ENCODE measurements around the gene PPP1R9A. TPM values are rescaled to one million over a fixed set of nuclear protein-coding genes. Genes with fewer than 3 reads are reported as not detected.

Gene PPP1R9A
- total RNA-seq, 1 experiment from 2014 or later: 3.6 TPM

DNA sequence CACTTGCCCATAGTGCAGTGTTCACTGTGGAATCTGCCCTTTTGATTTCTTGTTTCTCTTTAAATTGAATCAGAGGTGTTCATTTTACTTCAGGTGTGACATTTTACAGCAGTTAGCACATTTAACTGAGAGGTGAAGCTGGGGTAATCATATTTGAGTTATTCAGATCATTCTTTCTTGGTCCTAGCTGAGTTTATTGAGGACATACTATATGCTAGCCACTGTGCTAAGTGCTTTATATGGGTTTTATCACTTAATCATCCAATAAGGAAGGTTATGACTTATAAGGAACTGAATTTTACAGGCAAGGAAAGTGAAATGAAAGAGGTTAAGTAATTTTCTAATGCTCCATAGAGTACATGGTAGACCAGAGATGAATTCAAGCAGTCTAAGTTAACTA is 337.2 kb downstream of the PPP1R9A start:
- DNase-seq (ENCODE audit: extremely low read depth, low read depth): no peak

DNA sequence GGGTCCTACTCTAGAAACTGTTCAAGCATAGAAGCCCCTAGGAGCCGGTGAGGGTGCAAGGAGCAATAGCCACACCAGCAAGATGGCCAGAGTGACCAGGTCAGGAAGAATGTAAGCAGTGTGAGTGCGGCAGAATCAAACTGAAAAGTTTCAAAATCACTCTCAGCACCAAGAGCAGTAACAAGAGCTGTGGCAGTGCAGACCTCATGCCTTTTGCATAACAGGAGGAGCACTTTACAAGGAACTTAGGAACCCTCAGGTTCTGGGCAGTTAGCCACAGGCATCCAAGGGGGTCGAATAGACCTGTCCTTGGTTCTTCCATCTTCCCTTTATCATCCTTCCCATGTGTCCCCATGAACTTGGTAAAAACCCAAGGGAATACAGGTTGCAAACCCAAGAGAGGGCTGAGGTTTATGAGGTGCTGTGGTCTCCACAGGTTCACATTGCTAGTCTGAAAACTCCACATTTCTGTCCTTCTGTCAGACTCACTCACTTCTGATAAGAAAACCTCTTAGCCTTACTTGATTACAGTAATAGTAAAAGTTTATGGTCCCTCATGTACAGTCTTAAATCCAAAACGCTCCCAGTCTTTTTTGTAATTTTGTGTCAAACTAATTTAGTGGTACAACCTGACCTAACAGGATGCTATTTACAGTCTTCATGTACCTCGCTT is 338.6 kb downstream of the PPP1R9A start:
- no peak for DNase-seq (ENCODE audit: extremely low read depth, low read depth)

DNA sequence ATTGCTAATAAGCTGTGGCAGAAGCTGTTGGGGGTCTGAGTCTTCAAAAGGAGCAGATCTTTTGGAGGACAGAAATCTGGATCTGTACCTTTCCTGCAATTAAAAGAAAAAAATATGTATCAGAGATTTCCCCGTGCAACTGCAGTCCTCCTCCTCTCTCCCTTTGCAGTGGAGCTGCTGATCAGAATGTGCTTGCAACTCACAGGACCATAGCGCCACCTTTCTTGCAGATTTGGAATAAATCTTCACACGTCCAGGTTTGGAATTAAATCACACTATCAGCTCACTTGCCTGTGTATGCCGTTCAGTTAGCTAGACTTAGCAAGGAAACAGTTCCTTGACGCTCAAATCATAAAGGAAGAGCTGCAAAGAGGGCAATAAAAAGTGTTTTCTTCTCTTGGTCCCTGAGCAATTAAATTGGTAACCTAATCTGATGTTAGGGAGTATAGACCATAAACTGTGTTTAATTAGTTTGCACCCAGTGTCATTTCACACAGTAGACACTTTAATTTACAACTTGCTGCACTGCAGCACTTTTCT is 339.5 kb downstream of the PPP1R9A start:
- peak; percentile 28 for DNase-seq (ENCODE audit: extremely low read depth, low read depth)

DNA sequence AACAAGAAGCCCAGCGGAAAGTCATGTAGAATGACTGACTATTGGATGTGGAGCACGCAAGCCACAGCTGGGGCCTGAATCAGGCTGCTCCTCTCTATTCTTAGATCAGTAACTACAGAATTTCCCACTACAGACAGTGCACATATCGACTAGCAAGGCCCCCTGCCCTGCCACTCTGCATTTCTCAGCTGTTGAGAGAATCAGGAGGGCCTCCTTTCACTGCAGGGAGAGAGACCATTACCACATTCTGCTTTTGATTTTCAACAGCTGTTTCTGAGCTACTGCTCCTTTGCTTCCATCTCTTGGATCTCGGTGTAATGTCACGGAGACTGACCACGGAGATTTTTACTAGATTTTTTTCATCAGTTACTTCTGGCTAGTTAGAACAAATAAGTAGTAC is 343.2 kb downstream of the PPP1R9A start:
- no peak for DNase-seq (ENCODE audit: extremely low read depth, low read depth)

DNA sequence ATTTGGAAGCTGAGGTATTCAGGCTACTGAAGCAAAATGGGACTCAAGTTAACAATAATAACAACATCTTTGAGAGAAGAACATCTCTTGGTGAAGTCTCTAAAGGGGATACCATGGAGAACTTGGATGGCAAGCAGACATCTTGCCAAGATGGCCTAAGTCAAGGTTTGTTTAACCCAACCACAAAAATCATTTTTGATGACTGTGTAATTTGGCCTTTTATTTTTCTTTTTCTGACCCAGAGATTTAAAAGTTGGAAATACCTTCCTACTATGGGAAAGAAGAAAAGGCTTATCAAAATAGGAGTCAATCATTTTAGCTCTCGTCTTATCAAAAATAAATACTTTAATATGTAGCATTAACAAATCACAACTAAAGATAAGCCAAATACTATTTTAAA is 344.6 kb downstream of the PPP1R9A start:
- DNase-seq (ENCODE audit: extremely low read depth, low read depth): no peak

DNA sequence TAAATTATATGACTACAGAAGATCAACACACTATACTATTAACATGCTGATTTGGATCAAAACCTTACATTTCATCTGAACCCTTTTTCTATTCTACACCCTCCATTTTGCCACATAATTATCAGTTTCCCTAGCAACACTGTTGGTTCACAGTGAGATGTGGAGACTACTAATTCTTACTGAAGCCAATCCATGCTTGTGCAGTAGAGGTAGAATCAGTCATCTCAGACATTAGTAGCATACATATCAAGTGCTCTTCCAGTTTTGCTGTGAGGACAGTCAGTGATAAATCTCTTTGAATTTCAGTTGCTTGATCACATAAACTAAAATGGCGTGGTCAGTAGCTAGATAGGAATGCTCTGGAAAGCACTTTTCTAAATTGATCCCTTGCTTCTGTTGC is 346.6 kb downstream of the PPP1R9A start:
- DNase-seq (ENCODE audit: extremely low read depth, low read depth): no peak

DNA sequence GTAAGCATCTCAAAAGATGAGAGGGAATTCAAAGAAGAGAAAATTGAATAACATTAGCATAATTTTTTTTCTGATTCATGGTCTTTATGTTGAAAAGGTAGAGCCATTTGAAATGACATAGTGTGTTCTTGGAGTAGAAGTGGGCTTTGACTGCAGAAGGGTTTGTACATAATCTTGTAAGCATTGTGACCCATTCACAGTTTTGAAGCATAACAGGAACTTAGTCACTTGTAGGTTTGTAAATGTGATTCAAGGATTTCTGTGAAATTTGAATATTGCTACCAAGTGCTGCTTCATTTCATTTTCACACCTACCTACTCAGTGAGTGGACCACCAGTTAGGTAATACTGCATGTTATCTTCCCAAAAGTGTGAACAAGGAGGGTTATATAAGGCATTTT is 348.3 kb downstream of the PPP1R9A start:
- DNase-seq (ENCODE audit: extremely low read depth, low read depth): no peak

DNA sequence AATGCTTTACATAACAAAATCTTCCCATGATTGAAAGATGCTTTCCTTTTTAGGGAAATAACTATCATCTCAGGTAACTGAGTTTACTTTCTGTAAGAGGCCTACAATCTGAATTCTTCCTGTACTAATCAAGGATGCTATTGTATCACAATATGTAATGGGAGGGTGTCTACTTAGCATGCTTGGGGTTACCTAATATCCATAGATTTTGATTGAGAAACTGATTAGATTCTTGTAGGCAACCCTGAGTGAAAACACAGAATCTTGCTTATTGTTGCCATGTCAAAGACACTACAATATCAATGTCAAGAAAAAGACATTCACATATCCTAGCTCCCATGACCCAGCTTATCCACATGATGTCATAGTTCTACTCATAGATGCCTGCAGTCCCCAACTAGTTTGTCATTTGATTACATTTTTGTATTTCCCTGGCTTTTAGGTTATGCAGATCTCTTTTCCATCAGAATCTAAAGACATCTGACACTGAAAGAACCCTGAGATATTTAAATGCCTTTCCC is 354.6 kb downstream of the PPP1R9A start:
- DNase-seq (ENCODE audit: extremely low read depth, low read depth): no peak

DNA sequence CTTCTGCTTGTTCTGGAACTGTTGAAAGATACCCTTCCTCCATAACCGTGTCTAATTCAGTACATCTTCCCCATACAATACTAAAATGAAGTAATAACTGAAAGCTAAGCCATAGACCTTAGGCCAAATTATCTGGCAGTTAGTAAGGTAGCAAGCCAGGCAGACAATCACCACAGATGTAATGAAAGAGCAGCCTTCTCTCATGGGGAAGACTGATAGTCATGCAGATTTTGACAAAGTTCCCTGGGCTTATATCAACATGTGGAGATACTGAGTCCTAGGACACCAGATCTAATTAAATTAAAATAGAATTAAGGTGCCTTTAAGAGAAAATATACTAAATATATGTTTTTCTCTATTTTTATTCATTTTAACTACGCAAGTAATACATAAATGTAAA is 355.5 kb downstream of the PPP1R9A start:
- DNase-seq (ENCODE audit: extremely low read depth, low read depth): no peak

DNA sequence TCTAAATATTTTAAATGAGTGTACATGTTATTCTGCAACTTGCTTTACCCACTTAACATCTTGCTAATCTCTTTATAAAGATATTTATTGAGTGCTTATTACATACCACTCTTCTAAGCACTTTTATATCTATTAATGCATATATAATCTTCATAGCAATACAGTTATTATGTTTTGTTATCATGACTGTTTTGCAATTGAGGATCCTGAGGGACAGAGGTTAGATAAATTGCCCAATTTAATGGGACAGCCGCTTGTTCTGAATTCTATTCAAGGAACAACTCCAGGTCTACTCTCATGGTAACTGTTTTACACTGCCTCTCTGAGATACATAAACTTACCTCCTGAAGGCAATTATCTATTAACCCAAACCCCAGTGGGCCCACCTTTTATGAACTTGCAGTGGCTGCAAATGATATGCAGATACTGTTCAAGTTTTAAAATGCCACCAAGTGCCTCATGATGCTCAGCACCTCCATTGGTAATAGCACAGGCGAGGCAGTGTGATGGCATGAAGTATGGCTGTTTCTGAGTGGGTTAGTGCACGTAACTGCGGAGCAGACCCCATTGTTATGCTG is 356.5 kb downstream of the PPP1R9A start:
- DNase-seq (ENCODE audit: extremely low read depth, low read depth): no peak

DNA sequence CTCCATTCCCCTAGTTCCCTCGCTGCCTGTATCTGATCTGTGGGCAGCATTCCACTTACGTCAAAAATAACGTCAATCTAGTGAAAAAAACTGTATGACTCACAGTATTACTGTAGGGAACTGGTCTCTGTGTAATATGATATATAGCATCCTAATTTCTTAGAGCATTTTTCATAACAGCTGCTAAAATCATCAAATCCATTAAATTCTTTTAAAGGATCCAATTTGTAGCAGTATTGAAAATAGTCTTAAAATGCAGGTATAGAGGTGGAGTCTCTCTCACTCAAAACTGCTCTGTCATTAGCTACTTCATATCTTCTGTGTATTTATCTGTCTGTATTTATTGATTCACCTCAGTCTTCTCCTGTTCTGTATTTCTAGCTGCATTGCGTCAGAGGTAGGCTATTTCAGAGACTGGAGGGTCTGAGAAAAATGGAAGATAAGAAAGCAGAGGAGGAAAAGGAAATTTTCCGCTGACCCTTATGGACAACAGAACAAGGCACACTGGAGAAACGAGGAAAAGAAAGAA is 357.0 kb downstream of the PPP1R9A start:
- DNase-seq (ENCODE audit: extremely low read depth, low read depth): peak; percentile 55

DNA sequence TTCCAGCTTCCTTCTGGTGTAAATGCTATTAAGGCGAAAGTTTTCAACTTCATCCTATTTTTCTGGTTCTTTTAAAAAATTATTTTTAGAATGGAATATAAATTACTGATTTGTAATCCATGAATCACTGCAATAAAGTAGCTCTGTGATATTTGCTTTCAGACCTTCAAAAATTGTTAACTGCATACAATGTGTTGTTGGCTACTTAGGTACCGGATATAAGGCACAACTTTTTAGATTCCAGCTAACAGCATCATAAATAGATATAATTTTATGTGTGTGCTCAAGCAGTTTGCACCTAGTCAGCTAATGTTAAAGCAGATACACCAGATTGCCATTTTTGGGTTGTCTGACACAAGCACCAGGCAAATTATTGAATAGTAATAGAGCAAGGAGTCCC is 358.2 kb downstream of the PPP1R9A start:
- no peak for DNase-seq (ENCODE audit: extremely low read depth, low read depth)

DNA sequence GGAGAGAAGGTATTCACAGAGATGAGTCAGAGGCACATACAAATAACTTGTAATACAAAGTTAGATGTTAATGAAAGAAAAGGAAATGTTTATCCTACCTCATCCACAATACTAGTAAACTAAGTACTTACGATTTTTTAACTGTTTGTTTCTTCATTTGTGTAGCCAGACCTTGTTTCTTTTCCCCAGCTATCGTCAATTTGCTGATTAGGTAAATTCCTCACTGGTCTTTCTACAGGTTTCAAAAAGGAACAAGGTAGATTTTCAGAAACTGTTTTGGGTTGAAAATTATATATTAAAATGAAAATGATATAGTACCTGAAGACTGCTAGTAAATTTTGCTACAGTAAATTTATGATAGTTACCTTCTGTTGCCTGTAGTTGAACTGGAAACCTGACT is 360.4 kb downstream of the PPP1R9A start:
- DNase-seq (ENCODE audit: extremely low read depth, low read depth): no peak

DNA sequence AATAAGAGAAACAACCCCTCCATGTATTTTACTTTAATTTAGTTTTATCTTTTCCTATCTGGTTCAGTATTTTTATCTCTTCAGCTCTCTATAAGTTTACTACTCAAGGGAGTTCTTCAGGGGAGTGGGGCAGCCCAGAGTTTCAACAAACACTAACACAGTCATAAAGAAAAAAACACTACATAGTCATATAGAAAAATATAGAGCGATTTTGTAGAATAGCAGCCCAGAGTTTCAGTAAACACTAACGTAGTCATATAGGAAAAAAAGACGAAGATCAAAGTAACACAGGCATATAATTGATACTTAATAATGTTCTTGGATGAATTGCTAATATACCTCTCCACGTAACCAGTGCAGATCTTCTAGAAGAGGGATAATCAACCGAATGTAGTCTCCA is 362.2 kb downstream of the PPP1R9A start:
- no peak for DNase-seq (ENCODE audit: extremely low read depth, low read depth)

DNA sequence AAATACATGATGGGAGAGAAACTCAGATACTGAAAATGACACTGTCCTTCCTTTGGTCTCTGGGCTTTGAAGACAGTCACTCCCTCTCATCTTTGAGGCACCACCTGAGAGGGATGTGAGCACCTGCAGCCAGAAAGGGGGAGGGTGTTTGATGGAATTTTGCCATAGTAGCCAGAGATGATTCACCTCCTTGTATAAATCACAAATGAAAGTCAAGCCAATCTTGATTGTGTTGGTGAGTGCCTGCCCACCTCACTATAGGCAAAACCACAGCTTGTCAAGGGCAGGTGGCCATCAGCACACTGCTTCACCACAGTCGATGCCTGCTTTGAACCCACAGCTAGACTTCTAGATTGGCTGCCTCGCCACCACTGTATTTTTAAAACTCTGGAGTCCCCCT is 368.7 kb downstream of the PPP1R9A start:
- DNase-seq (ENCODE audit: extremely low read depth, low read depth): no peak

DNA sequence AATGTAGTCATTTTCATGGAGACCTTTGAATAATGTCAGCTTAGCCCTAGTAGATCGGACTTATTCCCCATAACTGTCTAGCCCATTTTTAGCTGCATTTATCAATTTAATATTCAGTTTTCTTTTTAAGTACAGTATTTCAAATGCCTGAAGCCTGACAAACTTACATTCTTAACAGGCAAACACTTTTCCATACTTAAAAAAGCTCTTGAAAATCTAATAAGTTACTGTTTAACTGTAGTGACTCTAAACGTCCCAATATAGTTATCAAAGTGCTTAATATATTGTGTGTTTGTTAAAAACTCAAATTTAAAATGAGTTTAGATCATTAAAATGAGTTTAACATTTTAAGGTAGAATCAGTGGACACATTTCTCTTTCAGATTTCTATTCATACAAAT is 372.0 kb downstream of the PPP1R9A start:
- DNase-seq (ENCODE audit: extremely low read depth, low read depth): no peak

DNA sequence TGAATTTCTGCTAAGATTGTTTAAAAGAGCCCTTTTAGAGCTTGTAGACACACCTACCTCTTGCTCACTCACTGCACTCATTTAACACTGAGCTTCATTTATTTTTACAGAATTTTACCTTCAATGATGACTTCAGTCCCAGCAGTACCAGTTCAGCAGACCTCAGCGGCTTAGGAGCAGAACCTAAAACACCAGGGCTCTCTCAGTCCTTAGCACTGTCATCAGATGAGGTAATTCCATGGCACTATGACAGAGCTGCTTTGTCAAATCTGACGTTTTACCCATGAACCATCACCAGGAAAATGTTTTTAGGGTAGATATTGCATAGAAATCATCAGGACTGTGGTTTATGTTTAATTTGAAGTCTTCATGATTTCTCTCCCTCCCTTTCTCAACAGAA is 378.7 kb downstream of the PPP1R9A start:
- DNase-seq (ENCODE audit: extremely low read depth, low read depth): no peak

DNA sequence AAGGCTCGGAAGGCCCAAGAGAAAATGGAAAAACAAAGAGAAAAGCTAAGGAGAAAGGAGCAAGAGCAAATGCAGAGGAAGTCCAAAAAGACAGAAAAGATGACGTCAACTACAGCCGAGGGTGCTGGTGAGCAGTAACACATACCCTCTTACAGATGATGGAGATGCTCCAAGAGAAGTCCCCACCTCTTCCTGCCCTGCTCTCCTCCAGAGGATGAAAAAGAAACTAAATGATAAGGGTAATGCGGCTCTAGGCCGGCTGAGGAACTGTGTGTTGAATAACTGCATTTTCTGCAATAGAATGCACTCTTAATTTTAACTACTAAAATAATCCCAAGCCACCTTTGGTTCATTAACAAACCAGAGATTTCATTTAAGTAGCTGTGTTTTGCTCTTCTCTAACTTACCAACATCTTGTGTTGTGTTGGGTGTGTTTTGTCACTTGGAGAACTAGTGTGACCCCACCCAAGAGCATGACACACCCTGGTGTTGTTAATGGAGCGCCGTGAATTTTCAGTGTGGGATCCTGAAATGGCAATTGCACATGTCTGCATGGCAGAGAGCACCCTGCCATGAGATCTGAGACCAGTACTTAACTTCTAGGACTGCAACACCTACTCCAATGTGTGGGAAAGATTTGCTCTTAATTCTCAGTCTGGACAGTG is 382.9 kb downstream of the PPP1R9A start:
- no peak for DNase-seq (ENCODE audit: extremely low read depth, low read depth)

DNA sequence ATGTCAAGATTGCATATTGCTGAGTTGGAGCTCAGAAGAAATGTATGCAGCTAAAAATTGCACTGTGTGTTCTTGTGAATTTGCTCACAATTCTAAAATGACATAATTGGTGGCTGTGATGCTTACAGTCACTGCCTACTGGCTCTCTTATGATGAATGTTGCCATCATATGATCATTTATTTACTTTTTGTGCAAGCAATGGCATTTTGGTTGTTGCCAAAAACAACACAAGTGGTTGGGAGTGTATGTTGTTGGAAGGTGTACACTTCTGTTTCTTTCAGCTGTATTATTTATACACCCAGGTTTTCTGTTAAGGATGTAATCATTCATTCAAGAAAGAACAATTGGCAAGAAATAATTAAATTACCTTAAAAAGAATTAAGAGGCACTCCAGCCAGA is 388.0 kb downstream of the PPP1R9A start:
- DNase-seq (ENCODE audit: extremely low read depth, low read depth): peak; percentile 36

DNA sequence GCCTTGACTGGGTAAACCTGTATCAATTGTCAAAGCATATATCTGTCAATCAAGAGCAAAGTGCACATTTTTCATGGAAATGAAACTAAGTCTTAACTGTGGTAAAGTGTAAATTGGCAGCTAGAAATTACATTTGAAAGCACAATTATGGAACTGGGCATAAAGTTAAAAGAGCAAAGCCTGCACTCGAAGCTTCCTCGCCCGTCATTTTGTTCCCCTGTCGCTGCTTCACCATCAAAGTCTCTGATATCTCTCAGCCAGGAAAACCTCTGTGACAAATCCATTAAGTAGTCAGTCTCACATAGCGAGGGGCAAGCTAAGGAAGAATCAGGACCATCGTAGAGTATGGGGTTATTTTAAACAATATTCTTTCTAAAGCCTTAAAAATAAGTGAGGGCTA is 389.1 kb downstream of the PPP1R9A start:
- DNase-seq (ENCODE audit: extremely low read depth, low read depth): no peak

DNA sequence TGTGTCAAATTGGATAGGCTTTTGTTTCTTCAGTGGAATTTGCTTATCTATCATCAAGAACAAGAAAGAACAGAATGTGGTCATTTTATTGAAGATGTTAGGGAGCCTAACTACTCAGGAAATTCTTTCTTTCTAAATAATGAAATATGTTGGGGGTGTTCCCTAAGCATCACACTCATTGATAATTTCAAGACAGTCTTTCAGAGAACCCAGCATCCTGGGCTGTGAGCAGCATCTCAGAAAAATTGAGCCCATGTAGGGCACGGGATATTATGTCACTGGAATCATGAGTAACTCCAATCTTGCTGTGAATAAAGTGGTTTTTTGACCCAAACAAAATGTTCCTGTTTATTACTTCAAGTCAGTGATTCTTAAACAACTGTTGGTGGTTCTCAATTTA is 389.6 kb downstream of the PPP1R9A start:
- no peak for DNase-seq (ENCODE audit: extremely low read depth, low read depth)

DNA sequence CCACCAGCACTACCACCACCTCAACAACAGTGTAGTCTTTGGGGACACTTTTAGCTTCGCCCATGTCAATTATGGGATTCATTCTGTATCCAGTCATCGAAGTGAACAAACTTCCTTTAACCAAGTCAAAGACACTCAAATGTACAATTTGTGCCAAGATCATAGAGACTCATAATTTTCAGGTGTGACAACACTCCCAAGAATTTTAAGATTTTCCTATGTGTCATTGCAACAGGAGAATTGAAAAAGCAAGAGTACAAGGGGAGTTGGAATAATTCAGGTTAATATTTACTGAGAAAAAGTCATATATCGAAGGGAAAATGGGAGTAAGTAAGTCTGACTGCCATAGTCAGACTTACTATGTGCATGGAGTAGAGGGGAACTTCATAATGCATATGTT is 390.7 kb downstream of the PPP1R9A start:
- DNase-seq (ENCODE audit: extremely low read depth, low read depth): no peak
